GM23338 (cell line): Measurements from ENCODE around the gene EHD4. TPM values are rescaled to one million over a fixed set of nuclear protein-coding genes. Genes with fewer than 3 reads are reported as not detected.

Experiments used
- ATAC-seq: fragments of 200-7000 bp; cut with Tn5 transposase; 3 replicates; pipeline ENCODE4 v1.9.1; 2020
- DNase-seq: peaks from one replicate; pipeline ENCODE4 v3.0.0-alpha.2; 2015; ENCODE audit warnings: low spot score
- H2AFZ ChIP-seq: fragments of 200-600 bp; sonication (generic); 2 replicates; pipeline ENCODE4 v1.8.0; 2016; ENCODE audit warnings: antibody characterized with exemption, mild to moderate bottlenecking, moderate library complexity
- H3F3A ChIP-seq: fragments of 200-600 bp; sonication (generic); replicated peaks from 2 replicates; pipeline ENCODE4 v1.8.0; 2017; ENCODE audit warnings: antibody characterized with exemption, mixed run types, low read depth
- H3K27ac ChIP-seq: fragments of 200-600 bp; sonication (generic); 2 replicates; pipeline ENCODE4 v1.6.1; 2016; ENCODE audit warnings: low read depth
- H3K27me3 ChIP-seq: fragments of 200-600 bp; sonication (generic); 2 replicates; pipeline ENCODE4 v1.8.0; 2016; ENCODE audit warnings: mild to moderate bottlenecking, mixed run types, moderate library complexity; ENCODE audit not compliant: insufficient read depth
- H3K36me3 ChIP-seq: fragments of 200-600 bp; sonication (generic); 2 replicates; pipeline ENCODE4 v1.8.0; 2016; ENCODE audit warnings: mild to moderate bottlenecking; ENCODE audit not compliant: insufficient read depth
- H3K4me1 ChIP-seq: fragments of 200-600 bp; sonication (generic); 2 replicates; pipeline ENCODE4 v1.8.0; 2016; ENCODE audit warnings: mild to moderate bottlenecking, moderate library complexity; ENCODE audit not compliant: insufficient read depth
- H3K4me2 ChIP-seq: fragments of 200-600 bp; sonication (generic); 2 replicates; pipeline ENCODE4 v1.7.1; 2017; ENCODE audit warnings: mixed run types
- H3K4me3 ChIP-seq: fragments of 200-600 bp; sonication (generic); 2 replicates; pipeline ENCODE4 v1.6.1; 2016; ENCODE audit warnings: mixed run types
- H3K79me2 ChIP-seq: fragments of 200-600 bp; sonication (generic); replicated peaks from 2 replicates; pipeline ENCODE4 v1.8.0; 2017; ENCODE audit warnings: mild to moderate bottlenecking; ENCODE audit not compliant: insufficient read depth
- H3K9me2 ChIP-seq: fragments of 200-600 bp; sonication (generic); 2 replicates; pipeline ENCODE4 v1.8.0; 2017; ENCODE audit not compliant: insufficient read depth
- H4K20me1 ChIP-seq: fragments of 200-600 bp; sonication (generic); replicated peaks from 2 replicates; pipeline ENCODE4 v1.8.0; 2017; ENCODE audit warnings: mild to moderate bottlenecking; ENCODE audit not compliant: insufficient read depth
- H3K27ac Mint-ChIP-seq: 2 replicates; pipeline ENCODE4 v1.8.0; 2020; ENCODE audit warnings: inconsistent platforms, mild to moderate bottlenecking, moderate library complexity, mixed read lengths
- H3K27me3 Mint-ChIP-seq: 3 replicates; pipeline ENCODE4 v1.8.0; 2022; ENCODE audit warnings: low read depth, mild to moderate bottlenecking, moderate library complexity, mixed read lengths, inconsistent platforms; ENCODE audit not compliant: insufficient read depth, poor library complexity
- H3K36me3 Mint-ChIP-seq: 3 replicates; pipeline ENCODE4 v1.8.0; 2021; ENCODE audit warnings: low read depth, mild to moderate bottlenecking, inconsistent platforms, moderate library complexity, mixed read lengths
- H3K4me1 Mint-ChIP-seq: 3 replicates; pipeline ENCODE4 v1.8.0; 2020; ENCODE audit warnings: mild to moderate bottlenecking, inconsistent platforms, mixed read lengths
- H3K4me3 Mint-ChIP-seq: 3 replicates; pipeline ENCODE4 v1.8.0; 2021; ENCODE audit warnings: moderate library complexity, mild to moderate bottlenecking, inconsistent platforms, mixed read lengths
- H3K9me3 Mint-ChIP-seq: 3 replicates; pipeline ENCODE4 v1.8.0; 2020; ENCODE audit warnings: moderate library complexity, mild to moderate bottlenecking, inconsistent platforms, mixed read lengths
- CREB1 ChIP-seq: fragments of 250-450 bp; sonication (Bioruptor Pico); IDR thresholded peaks from 2 replicates; pipeline ENCODE4 v1.5.0; 2020; ENCODE audit warnings: low read depth, mild to moderate bottlenecking, moderate library complexity
- EZH2phosphoT487 ChIP-seq: fragments of 200-600 bp; sonication (generic); IDR thresholded peaks from one replicate; pipeline ENCODE4 v1.8.1; 2018; ENCODE audit warnings: antibody characterized with exemption; ENCODE audit not compliant: unreplicated experiment
- JUNB ChIP-seq: IDR thresholded peaks from one replicate; pipeline ENCODE4 v1.6.1; 2016; ENCODE audit warnings: antibody characterized with exemption; ENCODE audit not compliant: unreplicated experiment
- NANOG ChIP-seq: IDR thresholded peaks from 2 replicates; pipeline ENCODE4 v1.6.1; 2016; ENCODE audit warnings: antibody characterized with exemption, borderline replicate concordance
- STAT1 ChIP-seq: IDR thresholded peaks from one replicate; pipeline ENCODE4 v1.6.1; 2016; ENCODE audit warnings: antibody characterized with exemption; ENCODE audit not compliant: unreplicated experiment
- ZNF114 ChIP-seq: fragments of 250-450 bp; sonication (Bioruptor Pico); IDR thresholded peaks from 2 replicates; pipeline ENCODE4 v1.5.0; 2020; ENCODE audit warnings: mild to moderate bottlenecking, moderate library complexity
- ZNF331 ChIP-seq: fragments of 250-450 bp; sonication (Bioruptor Pico); IDR thresholded peaks from 2 replicates; pipeline ENCODE4 v1.5.0; 2020; ENCODE audit warnings: low read depth, mild to moderate bottlenecking, moderate library complexity
- polyA plus RNA-seq: library from polyadenylated mRNA; unstranded; fragments of >200 nt; fragmentation: Nextera tagmentation; extraction: Ambion mirVana; gene quantifications from 2 replicates; pipeline ENCODE4 v1.2.1, GENCODE V29; 2016
- total RNA-seq: library from RNA; depleted of rRNA; stranded (reverse); fragments of >200 nt; shearing (Covaris generic); gene quantifications from 2 replicates; pipeline ENCODE4 v1.2.3, GENCODE V29; 2014
- TF ChIP-seq, protein P1 (sequence below), 2 experiments: fragments of 200-600 bp in 1 of 2; sonication (generic) in 1 of 2; conservative IDR thresholded peaks; 2 replicates each; pipeline versions ENCODE4 v1.5.1 to v1.6.1; 2016 to 2017; ENCODE audit warnings: antibody characterized with exemption in 2 of 2, low read depth in 2 of 2, mild to moderate bottlenecking in 2 of 2, moderate library complexity in 1 of 2
- TF ChIP-seq, protein P2 (sequence below): IDR thresholded peaks from 2 replicates; pipeline ENCODE4 v1.6.1; 2016; ENCODE audit warnings: antibody characterized with exemption
- TF ChIP-seq, protein P3 (sequence below): fragments of 250-450 bp; sonication (Bioruptor Pico); IDR thresholded peaks from 2 replicates; pipeline ENCODE4 v1.5.0; 2020; ENCODE audit warnings: mild to moderate bottlenecking, moderate library complexity
- TF ChIP-seq, protein P4 (sequence below): IDR thresholded peaks from one replicate; pipeline ENCODE4 v1.6.1; 2018; ENCODE audit warnings: antibody characterized with exemption; ENCODE audit not compliant: unreplicated experiment

Gene EHD4
- total and polyA plus RNA-seq, 2 experiments from 2014 or later: 13.0 to 31.0 TPM

DNA sequence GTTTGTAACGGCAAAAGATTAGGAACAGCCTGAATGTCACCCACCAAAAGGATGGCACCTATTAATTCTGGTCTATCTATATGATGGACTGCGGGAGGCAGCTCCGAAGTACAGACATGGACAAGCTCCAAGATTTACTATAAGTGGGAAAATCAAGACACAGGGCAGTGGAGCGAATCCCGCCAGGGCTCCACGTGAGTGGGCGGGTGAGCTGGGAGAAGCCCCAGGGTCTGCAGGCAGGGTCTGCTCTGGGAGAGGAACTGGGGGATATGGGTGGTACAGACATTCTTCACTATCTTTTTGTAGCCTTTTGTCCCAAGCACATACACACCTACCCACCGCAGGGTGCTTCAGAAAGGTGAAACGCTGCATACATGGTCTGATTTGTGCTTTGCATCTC, 40.3 kb downstream of the EHD4 start:
- ATAC-seq: no peak
- Mint-ChIP-seq H3K27ac (no peak overlapping the region), H3K36me3 (peaks cover 6% of the 10 kb centered on the region; the same call in 2 of the 3 replicates), H3K4me3 (no peak overlapping the region), H3K4me1 (peaks cover 46% of the 10 kb centered on the region), H3K27me3 (peaks cover 9% of the 10 kb centered on the region), H3K9me3 (no peaks in the 10 kb centered on the region; the same call in 2 of the 3 replicates)
- Histone ChIP-seq H2AFZ (no peak overlapping the region), H3K4me1 (peaks cover 18% of the 10 kb centered on the region), H3K79me2 (peaks cover 9% of the 10 kb centered on the region; the same call in 1 of the 2 replicates), H3K27ac (0 out of 2 replicates have a peak overlapping the region, but pooled peaks have one; percentile 50), H4K20me1 (peaks cover 13% of the 10 kb centered on the region), H3K9me2 (no peaks in the 10 kb centered on the region), H3K27me3 (no peaks in the 10 kb centered on the region), H3K36me3 (0 out of 2 replicates have a peak, but pooled peaks cover 4% of the 10 kb centered on the region), H3F3A (0 out of 2 replicates have a peak, but pooled peaks cover 4% of the 10 kb centered on the region), H3K4me2 (no peak overlapping the region), H3K4me3 (no peak overlapping the region)
- no peak for TF ChIP-seq ZNF331
- TF ChIP-seq, protein P1, sequence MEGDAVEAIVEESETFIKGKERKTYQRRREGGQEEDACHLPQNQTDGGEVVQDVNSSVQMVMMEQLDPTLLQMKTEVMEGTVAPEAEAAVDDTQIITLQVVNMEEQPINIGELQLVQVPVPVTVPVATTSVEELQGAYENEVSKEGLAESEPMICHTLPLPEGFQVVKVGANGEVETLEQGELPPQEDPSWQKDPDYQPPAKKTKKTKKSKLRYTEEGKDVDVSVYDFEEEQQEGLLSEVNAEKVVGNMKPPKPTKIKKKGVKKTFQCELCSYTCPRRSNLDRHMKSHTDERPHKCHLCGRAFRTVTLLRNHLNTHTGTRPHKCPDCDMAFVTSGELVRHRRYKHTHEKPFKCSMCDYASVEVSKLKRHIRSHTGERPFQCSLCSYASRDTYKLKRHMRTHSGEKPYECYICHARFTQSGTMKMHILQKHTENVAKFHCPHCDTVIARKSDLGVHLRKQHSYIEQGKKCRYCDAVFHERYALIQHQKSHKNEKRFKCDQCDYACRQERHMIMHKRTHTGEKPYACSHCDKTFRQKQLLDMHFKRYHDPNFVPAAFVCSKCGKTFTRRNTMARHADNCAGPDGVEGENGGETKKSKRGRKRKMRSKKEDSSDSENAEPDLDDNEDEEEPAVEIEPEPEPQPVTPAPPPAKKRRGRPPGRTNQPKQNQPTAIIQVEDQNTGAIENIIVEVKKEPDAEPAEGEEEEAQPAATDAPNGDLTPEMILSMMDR (conservative IDR thresholded peaks at IDR 0.05; ENCODE audit: low read depth in 2 of 2): no peak
- no peak for TF ChIP-seq JUNB
- TF ChIP-seq, protein P2, sequence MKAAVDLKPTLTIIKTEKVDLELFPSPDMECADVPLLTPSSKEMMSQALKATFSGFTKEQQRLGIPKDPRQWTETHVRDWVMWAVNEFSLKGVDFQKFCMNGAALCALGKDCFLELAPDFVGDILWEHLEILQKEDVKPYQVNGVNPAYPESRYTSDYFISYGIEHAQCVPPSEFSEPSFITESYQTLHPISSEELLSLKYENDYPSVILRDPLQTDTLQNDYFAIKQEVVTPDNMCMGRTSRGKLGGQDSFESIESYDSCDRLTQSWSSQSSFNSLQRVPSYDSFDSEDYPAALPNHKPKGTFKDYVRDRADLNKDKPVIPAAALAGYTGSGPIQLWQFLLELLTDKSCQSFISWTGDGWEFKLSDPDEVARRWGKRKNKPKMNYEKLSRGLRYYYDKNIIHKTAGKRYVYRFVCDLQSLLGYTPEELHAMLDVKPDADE: no peak
- TF ChIP-seq, protein P3, sequence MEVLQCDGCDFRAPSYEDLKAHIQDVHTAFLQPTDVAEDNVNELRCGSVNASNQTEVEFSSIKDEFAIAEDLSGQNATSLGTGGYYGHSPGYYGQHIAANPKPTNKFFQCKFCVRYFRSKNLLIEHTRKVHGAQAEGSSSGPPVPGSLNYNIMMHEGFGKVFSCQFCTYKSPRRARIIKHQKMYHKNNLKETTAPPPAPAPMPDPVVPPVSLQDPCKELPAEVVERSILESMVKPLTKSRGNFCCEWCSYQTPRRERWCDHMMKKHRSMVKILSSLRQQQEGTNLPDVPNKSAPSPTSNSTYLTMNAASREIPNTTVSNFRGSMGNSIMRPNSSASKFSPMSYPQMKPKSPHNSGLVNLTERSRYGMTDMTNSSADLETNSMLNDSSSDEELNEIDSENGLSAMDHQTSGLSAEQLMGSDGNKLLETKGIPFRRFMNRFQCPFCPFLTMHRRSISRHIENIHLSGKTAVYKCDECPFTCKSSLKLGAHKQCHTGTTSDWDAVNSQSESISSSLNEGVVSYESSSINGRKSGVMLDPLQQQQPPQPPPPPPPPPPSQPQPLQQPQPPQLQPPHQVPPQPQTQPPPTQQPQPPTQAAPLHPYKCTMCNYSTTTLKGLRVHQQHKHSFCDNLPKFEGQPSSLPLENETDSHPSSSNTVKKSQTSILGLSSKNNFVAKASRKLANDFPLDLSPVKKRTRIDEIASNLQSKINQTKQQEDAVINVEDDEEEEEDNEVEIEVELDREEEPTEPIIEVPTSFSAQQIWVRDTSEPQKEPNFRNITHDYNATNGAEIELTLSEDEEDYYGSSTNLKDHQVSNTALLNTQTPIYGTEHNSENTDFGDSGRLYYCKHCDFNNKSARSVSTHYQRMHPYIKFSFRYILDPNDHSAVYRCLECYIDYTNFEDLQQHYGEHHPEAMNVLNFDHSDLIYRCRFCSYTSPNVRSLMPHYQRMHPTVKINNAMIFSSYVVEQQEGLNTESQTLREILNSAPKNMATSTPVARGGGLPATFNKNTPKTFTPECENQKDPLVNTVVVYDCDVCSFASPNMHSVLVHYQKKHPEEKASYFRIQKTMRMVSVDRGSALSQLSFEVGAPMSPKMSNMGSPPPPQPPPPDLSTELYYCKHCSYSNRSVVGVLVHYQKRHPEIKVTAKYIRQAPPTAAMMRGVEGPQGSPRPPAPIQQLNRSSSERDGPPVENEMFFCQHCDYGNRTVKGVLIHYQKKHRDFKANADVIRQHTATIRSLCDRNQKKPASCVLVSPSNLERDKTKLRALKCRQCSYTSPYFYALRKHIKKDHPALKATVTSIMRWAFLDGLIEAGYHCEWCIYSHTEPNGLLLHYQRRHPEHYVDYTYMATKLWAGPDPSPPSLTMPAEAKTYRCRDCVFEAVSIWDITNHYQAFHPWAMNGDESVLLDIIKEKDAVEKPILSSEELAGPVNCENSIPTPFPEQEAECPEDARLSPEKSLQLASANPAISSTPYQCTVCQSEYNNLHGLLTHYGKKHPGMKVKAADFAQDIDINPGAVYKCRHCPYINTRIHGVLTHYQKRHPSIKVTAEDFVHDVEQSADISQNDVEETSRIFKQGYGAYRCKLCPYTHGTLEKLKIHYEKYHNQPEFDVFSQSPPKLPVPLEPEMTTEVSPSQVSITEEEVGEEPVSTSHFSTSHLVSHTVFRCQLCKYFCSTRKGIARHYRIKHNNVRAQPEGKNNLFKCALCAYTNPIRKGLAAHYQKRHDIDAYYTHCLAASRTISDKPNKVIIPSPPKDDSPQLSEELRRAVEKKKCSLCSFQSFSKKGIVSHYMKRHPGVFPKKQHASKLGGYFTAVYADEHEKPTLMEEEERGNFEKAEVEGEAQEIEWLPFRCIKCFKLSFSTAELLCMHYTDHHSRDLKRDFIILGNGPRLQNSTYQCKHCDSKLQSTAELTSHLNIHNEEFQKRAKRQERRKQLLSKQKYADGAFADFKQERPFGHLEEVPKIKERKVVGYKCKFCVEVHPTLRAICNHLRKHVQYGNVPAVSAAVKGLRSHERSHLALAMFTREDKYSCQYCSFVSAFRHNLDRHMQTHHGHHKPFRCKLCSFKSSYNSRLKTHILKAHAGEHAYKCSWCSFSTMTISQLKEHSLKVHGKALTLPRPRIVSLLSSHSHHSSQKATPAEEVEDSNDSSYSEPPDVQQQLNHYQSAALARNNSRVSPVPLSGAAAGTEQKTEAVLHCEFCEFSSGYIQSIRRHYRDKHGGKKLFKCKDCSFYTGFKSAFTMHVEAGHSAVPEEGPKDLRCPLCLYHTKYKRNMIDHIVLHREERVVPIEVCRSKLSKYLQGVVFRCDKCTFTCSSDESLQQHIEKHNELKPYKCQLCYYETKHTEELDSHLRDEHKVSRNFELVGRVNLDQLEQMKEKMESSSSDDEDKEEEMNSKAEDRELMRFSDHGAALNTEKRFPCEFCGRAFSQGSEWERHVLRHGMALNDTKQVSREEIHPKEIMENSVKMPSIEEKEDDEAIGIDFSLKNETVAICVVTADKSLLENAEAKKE (CRISPR knock-in tag): no peak
- no peak for TF ChIP-seq ZNF114
- TF ChIP-seq NANOG: no peak
- no peak for TF ChIP-seq CREB1 (CRISPR knock-in tag)
- no peak for TF ChIP-seq EZH2phosphoT487
- TF ChIP-seq, protein P4, sequence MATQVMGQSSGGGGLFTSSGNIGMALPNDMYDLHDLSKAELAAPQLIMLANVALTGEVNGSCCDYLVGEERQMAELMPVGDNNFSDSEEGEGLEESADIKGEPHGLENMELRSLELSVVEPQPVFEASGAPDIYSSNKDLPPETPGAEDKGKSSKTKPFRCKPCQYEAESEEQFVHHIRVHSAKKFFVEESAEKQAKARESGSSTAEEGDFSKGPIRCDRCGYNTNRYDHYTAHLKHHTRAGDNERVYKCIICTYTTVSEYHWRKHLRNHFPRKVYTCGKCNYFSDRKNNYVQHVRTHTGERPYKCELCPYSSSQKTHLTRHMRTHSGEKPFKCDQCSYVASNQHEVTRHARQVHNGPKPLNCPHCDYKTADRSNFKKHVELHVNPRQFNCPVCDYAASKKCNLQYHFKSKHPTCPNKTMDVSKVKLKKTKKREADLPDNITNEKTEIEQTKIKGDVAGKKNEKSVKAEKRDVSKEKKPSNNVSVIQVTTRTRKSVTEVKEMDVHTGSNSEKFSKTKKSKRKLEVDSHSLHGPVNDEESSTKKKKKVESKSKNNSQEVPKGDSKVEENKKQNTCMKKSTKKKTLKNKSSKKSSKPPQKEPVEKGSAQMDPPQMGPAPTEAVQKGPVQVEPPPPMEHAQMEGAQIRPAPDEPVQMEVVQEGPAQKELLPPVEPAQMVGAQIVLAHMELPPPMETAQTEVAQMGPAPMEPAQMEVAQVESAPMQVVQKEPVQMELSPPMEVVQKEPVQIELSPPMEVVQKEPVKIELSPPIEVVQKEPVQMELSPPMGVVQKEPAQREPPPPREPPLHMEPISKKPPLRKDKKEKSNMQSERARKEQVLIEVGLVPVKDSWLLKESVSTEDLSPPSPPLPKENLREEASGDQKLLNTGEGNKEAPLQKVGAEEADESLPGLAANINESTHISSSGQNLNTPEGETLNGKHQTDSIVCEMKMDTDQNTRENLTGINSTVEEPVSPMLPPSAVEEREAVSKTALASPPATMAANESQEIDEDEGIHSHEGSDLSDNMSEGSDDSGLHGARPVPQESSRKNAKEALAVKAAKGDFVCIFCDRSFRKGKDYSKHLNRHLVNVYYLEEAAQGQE: no peak
- no peak for TF ChIP-seq STAT1
- DNase-seq: no peak
